AG09319 (cell line): ENCODE results near the gene RHOJ.
A peak's percentile ranks its signal among the peaks of the same experiment; 100 is the strongest.

ENCODE experiments used
- DNase-seq: peaks from one replicate; pipeline ENCODE4 v3.0.0-alpha.2; 2010; ENCODE audit warnings: low read depth; ENCODE audit errors: extremely low read depth
- TF ChIP-seq, protein P1 (sequence below): IDR thresholded peaks from 2 replicates; pipeline ENCODE4 v1.5.1; 2011; ENCODE audit warnings: low read depth, mild to moderate bottlenecking, inconsistent platforms, low read length, moderate library complexity

Gene RHOJ

DNA sequence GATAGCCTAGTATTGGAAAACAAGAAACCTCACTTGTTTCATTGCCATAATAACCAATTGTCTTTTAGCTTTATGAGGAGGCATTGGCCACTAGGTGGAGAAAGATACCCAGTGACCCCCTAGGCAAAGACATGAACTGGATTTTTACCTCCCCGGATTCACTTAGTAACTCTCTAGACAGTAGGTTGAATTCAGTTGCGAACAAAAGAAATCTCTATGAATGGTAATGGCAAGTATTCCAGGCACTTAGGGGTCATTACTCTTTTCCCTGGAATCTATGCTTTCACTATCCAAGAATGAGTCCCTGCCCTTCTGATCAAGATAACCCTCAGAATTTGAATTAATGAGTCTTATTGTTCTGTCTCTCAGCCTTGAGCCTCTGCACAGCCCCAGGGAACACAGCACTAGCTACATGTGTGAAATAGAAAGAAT lies 29.5 kb upstream of the RHOJ start:
- TF ChIP-seq, protein P1, sequence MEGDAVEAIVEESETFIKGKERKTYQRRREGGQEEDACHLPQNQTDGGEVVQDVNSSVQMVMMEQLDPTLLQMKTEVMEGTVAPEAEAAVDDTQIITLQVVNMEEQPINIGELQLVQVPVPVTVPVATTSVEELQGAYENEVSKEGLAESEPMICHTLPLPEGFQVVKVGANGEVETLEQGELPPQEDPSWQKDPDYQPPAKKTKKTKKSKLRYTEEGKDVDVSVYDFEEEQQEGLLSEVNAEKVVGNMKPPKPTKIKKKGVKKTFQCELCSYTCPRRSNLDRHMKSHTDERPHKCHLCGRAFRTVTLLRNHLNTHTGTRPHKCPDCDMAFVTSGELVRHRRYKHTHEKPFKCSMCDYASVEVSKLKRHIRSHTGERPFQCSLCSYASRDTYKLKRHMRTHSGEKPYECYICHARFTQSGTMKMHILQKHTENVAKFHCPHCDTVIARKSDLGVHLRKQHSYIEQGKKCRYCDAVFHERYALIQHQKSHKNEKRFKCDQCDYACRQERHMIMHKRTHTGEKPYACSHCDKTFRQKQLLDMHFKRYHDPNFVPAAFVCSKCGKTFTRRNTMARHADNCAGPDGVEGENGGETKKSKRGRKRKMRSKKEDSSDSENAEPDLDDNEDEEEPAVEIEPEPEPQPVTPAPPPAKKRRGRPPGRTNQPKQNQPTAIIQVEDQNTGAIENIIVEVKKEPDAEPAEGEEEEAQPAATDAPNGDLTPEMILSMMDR = peak; percentile 48
- no peak for DNase-seq

DNA sequence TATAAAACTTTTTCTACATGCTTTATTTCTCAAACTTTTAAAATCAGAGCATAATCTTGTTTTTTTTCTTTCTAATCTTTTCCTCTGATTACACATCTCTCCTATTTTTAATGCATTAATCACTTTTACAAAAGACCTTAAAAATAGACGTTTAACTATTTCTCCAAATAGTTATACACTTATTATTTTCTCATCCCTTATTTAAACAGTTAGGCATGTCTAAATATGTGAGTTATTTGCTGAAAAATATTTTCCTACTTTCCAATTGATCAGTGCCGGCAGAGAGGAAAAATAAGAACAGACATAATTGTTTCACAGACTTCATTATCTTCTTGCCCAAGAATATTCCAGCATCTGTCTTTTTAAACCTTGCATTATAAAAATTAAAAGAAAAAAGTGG lies 28.7 kb upstream of the RHOJ start:
- TF ChIP-seq, protein P1 = no peak
- no peak for DNase-seq

DNA sequence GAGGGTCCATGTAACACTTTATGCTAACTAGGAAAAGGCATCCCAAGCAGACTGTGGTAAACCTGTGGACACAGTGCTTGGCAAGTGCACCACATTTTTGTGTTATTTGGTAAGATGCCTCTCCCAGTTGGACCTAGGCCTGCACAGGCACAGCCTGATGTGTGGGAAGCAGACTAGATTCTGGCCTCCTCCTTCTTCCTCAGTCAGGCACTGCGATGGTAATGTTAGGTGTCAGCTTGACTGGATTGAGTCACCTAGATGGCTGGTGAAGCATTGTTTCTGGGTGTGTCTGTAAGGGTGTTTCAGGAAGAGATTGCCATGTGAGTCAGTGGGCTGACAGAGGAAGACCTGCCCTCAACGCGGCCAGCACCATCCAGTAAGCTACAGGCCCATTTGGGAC lies 25.3 kb upstream of the RHOJ start:
- TF ChIP-seq, protein P1 = no peak
- no peak for DNase-seq

DNA sequence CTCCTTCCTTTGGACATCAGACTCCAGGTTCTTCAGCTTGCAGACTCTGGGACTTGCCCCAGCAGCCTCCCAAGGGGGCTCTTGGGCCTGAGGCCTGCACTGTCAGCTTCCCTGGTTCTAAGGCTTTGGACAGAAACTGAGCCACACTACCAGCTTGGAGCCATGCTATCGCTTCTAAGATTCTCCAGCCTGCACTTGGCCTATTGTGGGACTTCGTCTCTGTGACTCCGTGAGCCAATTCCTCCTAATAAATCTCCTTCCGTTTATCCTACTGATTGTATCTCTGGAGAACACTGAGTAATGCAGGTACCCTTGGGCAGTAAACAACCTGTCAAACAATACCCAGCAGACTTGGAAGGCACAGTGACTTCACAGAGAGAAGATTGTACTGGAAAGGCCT lies 24.9 kb upstream of the RHOJ start:
- DNase-seq = no peak
- TF ChIP-seq, protein P1 = no peak

DNA sequence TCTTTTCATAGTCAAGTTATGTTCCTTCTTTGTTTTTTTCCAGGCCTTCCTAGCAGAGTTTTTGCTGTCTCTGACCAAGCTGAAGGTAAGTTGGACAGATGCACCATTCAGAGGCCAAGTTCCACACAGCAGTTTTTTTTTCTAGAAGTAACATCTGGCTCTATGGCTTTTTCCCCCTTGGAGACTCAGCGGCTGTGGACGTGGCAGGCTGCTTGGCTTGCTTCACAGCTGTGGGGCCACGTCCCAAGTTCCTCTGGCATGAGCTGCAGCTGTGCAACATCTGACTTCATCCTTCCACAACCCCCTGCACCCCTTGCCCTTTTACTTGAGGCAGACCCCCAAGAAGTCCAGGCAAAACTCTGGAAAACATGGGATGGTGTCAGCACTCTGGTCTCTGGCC lies 24.2 kb upstream of the RHOJ start:
- TF ChIP-seq, protein P1 = no peak
- DNase-seq = no peak

- TF ChIP-seq, protein P1 = no peak
- no peak for DNase-seq
Observed at GRCh38 chr14:63182968-63183367, 21.3 kb upstream of the RHOJ start.

- TF ChIP-seq, protein P1 = no peak
- DNase-seq = no peak
Observed at GRCh38 chr14:63186453-63186852, 17.8 kb upstream of the RHOJ start.
